ENCODE data around the gene ARL6IP4.

- TF ChIP-seq CTCF (IDR thresholded peaks at IDR 0.05; ENCODE audit: low read length) (no peak), EZH2phosphoT487 (IDR thresholded peaks at IDR 0.05; ENCODE audit: low read length) (no peak), EZH2 (optimal IDR thresholded peaks at IDR 0.05; ENCODE audit: low read depth, low read length) (no peak)
Observed at GRCh38 chr12:122978507-122978955, 1.9 kb upstream of the ARL6IP4 start.

All from MM.1S (cell line).